Peyer's patch (tissue), 4 donors: ENCODE data around the gene RPUSD2. TPM values are rescaled to one million over a fixed set of nuclear protein-coding genes. Genes with fewer than 3 reads are reported as not detected.

Experiments
- DNase-seq, 3 donors: peaks; one replicate each; pipeline ENCODE4 v3.0.0-alpha.2; 2017 to 2019
- H3K27ac ChIP-seq, 4 donors: fragments of 200-600 bp; sonication (generic); one replicate each; pipeline ENCODE4 v1.5.1; 2016 to 2019
- H3K27me3 ChIP-seq, 2 donors: fragments of 200-600 bp; sonication (generic); one replicate each; pipeline ENCODE4 v1.5.1; 2019
- H3K36me3 ChIP-seq, 3 donors: fragments of 200-600 bp; sonication (generic); one replicate each; pipeline ENCODE4 v1.5.1; 2016 to 2019
- H3K4me1 ChIP-seq, 4 donors: fragments of 200-600 bp; sonication (generic); one replicate each; pipeline ENCODE4 v1.5.1; 2016 to 2019
- H3K4me3 ChIP-seq, 4 donors: fragments of 200-600 bp; sonication (generic); 1 replicate in 3 of 4; 2 replicates in 1 of 4; pipeline ENCODE4 v1.5.1; 2016 to 2019; ENCODE audit warnings: mild to moderate bottlenecking in 1 of 4
- H3K9me3 ChIP-seq, 4 donors: fragments of 200-600 bp; sonication (generic); one replicate each; pipeline ENCODE4 v1.5.1; 2016 to 2019; ENCODE audit warnings: mild to moderate bottlenecking in 1 of 4
- CTCF ChIP-seq, 6 experiments: fragments of 450-650 bp in 4 of 6; fragments of 200-600 bp in 2 of 6; sonication (generic) in 1 of 6; IDR thresholded peaks; one replicate each; pipeline ENCODE4 v1.5.1; 2017 to 2019; ENCODE audit warnings: antibody characterized with exemption in 6 of 6, mild to moderate bottlenecking in 3 of 6, moderate library complexity in 1 of 6
- POLR2A ChIP-seq, 2 donors: fragments of 450-650 bp; IDR thresholded peaks; one replicate each; pipeline ENCODE4 v1.5.1; 2017; ENCODE audit warnings: antibody characterized with exemption in 2 of 2, mild to moderate bottlenecking in 2 of 2, moderate library complexity in 2 of 2
- total RNA-seq, 4 donors: library from RNA; depleted of rRNA; stranded (reverse); fragments of >200 nt; gene quantifications; one replicate each; pipeline ENCODE4 v1.1.0, GENCODE V29; 2016

Gene RPUSD2
- 10 to 100 TPM in 1 of 4 donors, 1 to 10 TPM in 3; 4.7 to 21.5 (median 6.8) TPM for total RNA-seq

GRCh38 chr15:40569129-40569953 lies at the start of gene RPUSD2:
TSS of gene RPUSD2 (plus strand) at chr15:40569299. CDS start at chr15:40569338, 39 bp downstream.
- Histone ChIP-seq H3K9me3 (no peaks in the 10 kb centered on the region), H3K36me3 (peaks cover 0 to 14% (median 0%) of the 10 kb centered on the region in 3 donors), H3K4me3 (peak within 1 kb of the TSS; percentile 74 to 95 (median 76)), H3K27ac (peak within 1 kb of the TSS; percentile 77 to 87 (median 82)), H3K27me3 (no peaks in the 10 kb centered on the region), H3K4me1 (peaks cover 0 to 22% (median 10%) of the 10 kb centered on the region in 4 donors)
- TF ChIP-seq CTCF (IDR thresholded peaks at IDR 0.05) (no peak), POLR2A (IDR thresholded peaks at IDR 0.05) (peak; percentile 49 to 73)
- DNase-seq: peak; percentile 92 to 96 (median 96)

GRCh38 chr15:40523611-40524010 lies 45.5 kb upstream of the RPUSD2 start:
- Histone ChIP-seq H3K4me1 (no peaks in the 10 kb centered on the region), H3K27me3 (no peaks in the 10 kb centered on the region), H3K4me3 (no peak overlapping the region), H3K27ac (no peak overlapping the region), H3K9me3 (no peaks in the 10 kb centered on the region), H3K36me3 (no peaks in the 10 kb centered on the region)
- TF ChIP-seq CTCF (IDR thresholded peaks at IDR 0.05): no peak
- TF ChIP-seq POLR2A (IDR thresholded peaks at IDR 0.05): no peak
- DNase-seq: no peak

- Histone ChIP-seq H3K9me3 (no peaks in the 10 kb centered on the region), H3K27me3 (no peaks in the 10 kb centered on the region), H3K4me3 (no peak overlapping the region), H3K4me1 (no peaks in the 10 kb centered on the region), H3K36me3 (no peaks in the 10 kb centered on the region), H3K27ac (no peak overlapping the region)
- no peak for TF ChIP-seq POLR2A (IDR thresholded peaks at IDR 0.05)
- no peak for TF ChIP-seq CTCF (IDR thresholded peaks at IDR 0.05)
- no peak for DNase-seq
Observed at GRCh38 chr15:40525855-40526254, 43.2 kb upstream of the RPUSD2 start.

GRCh38 chr15:40528801-40529200 lies 40.3 kb upstream of the RPUSD2 start:
- no peaks in the 10 kb centered on the region for H3K36me3 ChIP-seq
- no peak overlapping the region for H3K4me3 ChIP-seq
- H3K27ac ChIP-seq: no peak overlapping the region
- H3K4me1 ChIP-seq: no peaks in the 10 kb centered on the region
- H3K27me3 ChIP-seq: no peaks in the 10 kb centered on the region
- TF ChIP-seq CTCF (IDR thresholded peaks at IDR 0.05): no peak
- no peak for TF ChIP-seq POLR2A (IDR thresholded peaks at IDR 0.05)
- H3K9me3 ChIP-seq: no peaks in the 10 kb centered on the region
- DNase-seq: no peak

GRCh38 chr15:40533763-40534364 lies 35.2 kb upstream of the RPUSD2 start:
- no peak for TF ChIP-seq POLR2A (IDR thresholded peaks at IDR 0.05)
- no peak for TF ChIP-seq CTCF (IDR thresholded peaks at IDR 0.05)
- H3K4me1 ChIP-seq: no peaks in the 10 kb centered on the region
- no peaks in the 10 kb centered on the region for H3K36me3 ChIP-seq
- no peak overlapping the region for H3K27ac ChIP-seq
- H3K9me3 ChIP-seq: no peaks in the 10 kb centered on the region
- no peaks in the 10 kb centered on the region for H3K27me3 ChIP-seq
- DNase-seq: no peak
- no peak overlapping the region for H3K4me3 ChIP-seq
